Mucosa of descending colon (tissue), 3 donors: ENCODE measurements around the gene JMJD8. TPM values are rescaled to one million over a fixed set of nuclear protein-coding genes. Genes with fewer than 3 reads are reported as not detected.
A peak's percentile ranks its signal among the peaks of the same experiment; 100 is the strongest.

Source experiments
- ATAC-seq: fragments of 200-7000 bp; cut with Tn5 transposase; one replicate; pipeline ENCODE4 v1.9.1; 2020; ENCODE audit warnings: mild to moderate bottlenecking, moderate library complexity
- DNase-seq, 3 donors: peaks; one replicate each; pipeline ENCODE4 v3.0.0-alpha.2; 2020
- H3K36me3 ChIP-seq: fragments of 200-600 bp; one replicate; pipeline ENCODE4 v1.8.0; 2021; ENCODE audit warnings: low read depth, mild to moderate bottlenecking
- H3K4me1 ChIP-seq: fragments of 200-600 bp; one replicate; pipeline ENCODE4 v1.8.0; 2021; ENCODE audit warnings: low read depth, mild to moderate bottlenecking
- H3K4me3 ChIP-seq: fragments of 200-600 bp; one replicate; pipeline ENCODE4 v1.8.0; 2021; ENCODE audit warnings: mild to moderate bottlenecking
- H3K9me3 ChIP-seq: fragments of 200-600 bp; one replicate; pipeline ENCODE4 v1.8.0; 2021; ENCODE audit warnings: mild to moderate bottlenecking
- CTCF ChIP-seq: fragments of 200-600 bp; IDR thresholded peaks from one replicate; pipeline ENCODE4 v1.8.0; 2022; ENCODE audit warnings: antibody characterized with exemption, mild to moderate bottlenecking
- intact Hi-C, 2 donors: fragments of 100-400 bp; cut with DNase I in 1 of 2; cut with micrococcal nuclease in 1 of 2; formaldehyde crosslinking; loops; one replicate each; pipeline versions ENCODE4 v1.11.0 to v1.11.1; 2022; cut with DNase I, micrococcal nuclease
- total RNA-seq, 3 donors: library from RNA; stranded (reverse); fragmentation: NEBNext Ultra II Directional in 2 of 3; extraction: Animal tissue kit (Norgen Biotek cat#: 25700) in 2 of 3; gene quantifications; one replicate each; pipeline versions ENCODE4 v1.2.1 to v1.2.4, GENCODE V29; 2021 to 2023
- donor health status: DM: no; HTN: no; CAD: no; lungs with moderate emphysema.
- donor health status: DM: no; HTN: no; CAD: no.
- donor health status: DM: no; HTN: yes; CAD: no.

The JMJD8 gene
- total RNA-seq, 3 donors from 2014 or later: 39.5 to 60.5 (median 46.9) TPM

GRCh38 chr16:685967-686366 lies 1.8 kb upstream of the JMJD8 start:
- DNase-seq (peak in 2 of 3 donors; percentile 78), ATAC-seq (peak; percentile 7)
- peaks cover 5% of the 10 kb centered on the region for H3K36me3 ChIP-seq
- no peak overlapping the region for H3K4me3 ChIP-seq
- peaks cover 51% of the 10 kb centered on the region for H3K4me1 ChIP-seq
- intact Hi-C loops: no loop called here
- no peaks in the 10 kb centered on the region for H3K9me3 ChIP-seq
- peak; percentile 23 for TF ChIP-seq CTCF

GRCh38 chr16:684961-685696 lies 995 bp upstream of the JMJD8 start:
- Histone ChIP-seq H3K9me3 (no peaks in the 10 kb centered on the region), H3K36me3 (peaks cover 5% of the 10 kb centered on the region), H3K4me3 (no peak overlapping the region), H3K4me1 (peaks cover 53% of the 10 kb centered on the region)
- ATAC-seq (no peak), DNase-seq (peak; percentile 49 to 79 (median 62))
- no peak for TF ChIP-seq CTCF
- intact Hi-C loops: no loop called here

GRCh38 chr16:683396-684070 lies 601 bp downstream of the JMJD8 start:
- intact Hi-C loops: no loop called here
- Histone ChIP-seq H3K4me1 (peaks cover 47% of the 10 kb centered on the region), H3K9me3 (no peaks in the 10 kb centered on the region), H3K36me3 (peaks cover 5% of the 10 kb centered on the region), H3K4me3 (peak overlapping the region; percentile 48)
- DNase-seq (peak in 1 of 3 donors; percentile 37), ATAC-seq (no peak)
- no peak for TF ChIP-seq CTCF

GRCh38 chr16:682493-683395 lies 1.4 kb downstream of the JMJD8 start:
- no peak overlapping the region for H3K4me3 ChIP-seq
- intact Hi-C loops: no loop called here
- H3K9me3 ChIP-seq: no peaks in the 10 kb centered on the region
- no peak for ATAC-seq
- peaks cover 5% of the 10 kb centered on the region for H3K36me3 ChIP-seq
- peak in 2 of 3 donors; percentile 31 to 48 for DNase-seq
- no peak for TF ChIP-seq CTCF
- H3K4me1 ChIP-seq: peaks cover 48% of the 10 kb centered on the region

- intact Hi-C loops: no loop called here
- Histone ChIP-seq H3K36me3 (peaks cover 5% of the 10 kb centered on the region), H3K4me3 (no peak overlapping the region), H3K9me3 (no peaks in the 10 kb centered on the region), H3K4me1 (peaks cover 56% of the 10 kb centered on the region)
- no peak for TF ChIP-seq CTCF
- no peak for ATAC-seq
- DNase-seq: peak in 2 of 3 donors; percentile 42 to 63
These were observed 2.2 kb downstream of the JMJD8 start for GRCh38 chr16:681746-682427.
